ENCODE data around the gene ATP1A1.

ATP1A1 gene

GRCh38 chr1:116331523-116331922, 41.5 kb upstream of the ATP1A1 start:
- no peak overlapping the region for H3K4me2 ChIP-seq
- H3K36me3 ChIP-seq, result no peaks in the 10 kb centered on the region
- no peaks in the 10 kb centered on the region for H3K27me3 ChIP-seq
- no peak overlapping the region for H3K27ac ChIP-seq
- H3K4me3 ChIP-seq, result no peak overlapping the region
- H3K4me1 ChIP-seq, result no peaks in the 10 kb centered on the region
- no peak overlapping the region for H3K9ac ChIP-seq
- no peaks in the 10 kb centered on the region for H4K20me1 ChIP-seq
- no peak for TF ChIP-seq Cebpa-rat (IDR thresholded peaks at IDR 0.05)
- H3K9me3 ChIP-seq, result no peaks in the 10 kb centered on the region

GRCh38 chr1:116332451-116332850, 40.6 kb upstream of the ATP1A1 start:
- Histone ChIP-seq H3K36me3 (no peaks in the 10 kb centered on the region), H3K9ac (no peak overlapping the region), H3K4me2 (no peak overlapping the region), H3K4me3 (no peak overlapping the region), H4K20me1 (no peaks in the 10 kb centered on the region), H3K4me1 (no peaks in the 10 kb centered on the region), H3K9me3 (no peaks in the 10 kb centered on the region), H3K27me3 (no peaks in the 10 kb centered on the region), H3K27ac (no peak overlapping the region)
- no peak for TF ChIP-seq Cebpa-rat (IDR thresholded peaks at IDR 0.05)

- no peak for TF ChIP-seq Cebpa-rat (IDR thresholded peaks at IDR 0.05)
- no peak overlapping the region for H3K27ac ChIP-seq
- H4K20me1 ChIP-seq, result no peaks in the 10 kb centered on the region
- H3K9ac ChIP-seq, result no peak overlapping the region
- no peaks in the 10 kb centered on the region for H3K4me1 ChIP-seq
- H3K27me3 ChIP-seq, result no peaks in the 10 kb centered on the region
- H3K4me2 ChIP-seq, result no peak overlapping the region
- no peaks in the 10 kb centered on the region for H3K36me3 ChIP-seq
- H3K4me3 ChIP-seq, result no peak overlapping the region
- H3K9me3 ChIP-seq, result no peaks in the 10 kb centered on the region
These were observed 39.7 kb upstream of the ATP1A1 start for GRCh38 chr1:116333171-116334014.

- Histone ChIP-seq H3K27me3 (no peaks in the 10 kb centered on the region), H3K9ac (no peak overlapping the region), H4K20me1 (no peaks in the 10 kb centered on the region), H3K4me3 (no peak overlapping the region), H3K4me1 (no peaks in the 10 kb centered on the region), H3K36me3 (no peaks in the 10 kb centered on the region), H3K4me2 (no peak overlapping the region), H3K9me3 (no peaks in the 10 kb centered on the region), H3K27ac (no peak overlapping the region)
- no peak for TF ChIP-seq Cebpa-rat (IDR thresholded peaks at IDR 0.05)
These were observed 39.0 kb upstream of the ATP1A1 start for GRCh38 chr1:116334015-116334547.

GRCh38 chr1:116334868-116335635, 38.0 kb upstream of the ATP1A1 start:
- H3K9ac ChIP-seq, result no peak overlapping the region
- H4K20me1 ChIP-seq, result no peaks in the 10 kb centered on the region
- no peaks in the 10 kb centered on the region for H3K27me3 ChIP-seq
- no peak overlapping the region for H3K4me2 ChIP-seq
- no peaks in the 10 kb centered on the region for H3K4me1 ChIP-seq
- no peaks in the 10 kb centered on the region for H3K36me3 ChIP-seq
- H3K4me3 ChIP-seq, result no peak overlapping the region
- H3K27ac ChIP-seq, result no peak overlapping the region
- H3K9me3 ChIP-seq, result no peaks in the 10 kb centered on the region
- no peak for TF ChIP-seq Cebpa-rat (IDR thresholded peaks at IDR 0.05)

GRCh38 chr1:116335850-116336624, 37.0 kb upstream of the ATP1A1 start:
- no peak overlapping the region for H3K27ac ChIP-seq
- no peaks in the 10 kb centered on the region for H3K4me1 ChIP-seq
- no peaks in the 10 kb centered on the region for H3K9me3 ChIP-seq
- no peak for TF ChIP-seq Cebpa-rat (IDR thresholded peaks at IDR 0.05)
- H3K4me2 ChIP-seq, result no peak overlapping the region
- H3K4me3 ChIP-seq, result no peak overlapping the region
- no peaks in the 10 kb centered on the region for H4K20me1 ChIP-seq
- no peaks in the 10 kb centered on the region for H3K36me3 ChIP-seq
- no peak overlapping the region for H3K9ac ChIP-seq
- H3K27me3 ChIP-seq, result no peaks in the 10 kb centered on the region

GRCh38 chr1:116337398-116337797, 35.6 kb upstream of the ATP1A1 start:
- Histone ChIP-seq H3K9me3 (no peaks in the 10 kb centered on the region), H3K9ac (no peak overlapping the region), H4K20me1 (no peaks in the 10 kb centered on the region), H3K4me3 (no peak overlapping the region), H3K27ac (no peak overlapping the region), H3K27me3 (no peaks in the 10 kb centered on the region), H3K36me3 (no peaks in the 10 kb centered on the region), H3K4me2 (no peak overlapping the region), H3K4me1 (no peaks in the 10 kb centered on the region)
- TF ChIP-seq Cebpa-rat (IDR thresholded peaks at IDR 0.05), result no peak

- TF ChIP-seq Cebpa-rat (IDR thresholded peaks at IDR 0.05), result no peak
- H3K4me1 ChIP-seq, result no peaks in the 10 kb centered on the region
- H3K9ac ChIP-seq, result no peak overlapping the region
- no peak overlapping the region for H3K27ac ChIP-seq
- no peaks in the 10 kb centered on the region for H4K20me1 ChIP-seq
- H3K9me3 ChIP-seq, result no peaks in the 10 kb centered on the region
- H3K4me3 ChIP-seq, result no peak overlapping the region
- no peaks in the 10 kb centered on the region for H3K36me3 ChIP-seq
- H3K27me3 ChIP-seq, result no peaks in the 10 kb centered on the region
- no peak overlapping the region for H3K4me2 ChIP-seq
These were observed 34.6 kb upstream of the ATP1A1 start for GRCh38 chr1:116338400-116338799.

- no peak overlapping the region for H3K4me3 ChIP-seq
- no peaks in the 10 kb centered on the region for H3K36me3 ChIP-seq
- no peak overlapping the region for H3K9ac ChIP-seq
- H3K4me2 ChIP-seq, result no peak overlapping the region
- H3K4me1 ChIP-seq, result no peaks in the 10 kb centered on the region
- no peaks in the 10 kb centered on the region for H3K9me3 ChIP-seq
- H4K20me1 ChIP-seq, result no peaks in the 10 kb centered on the region
- H3K27ac ChIP-seq, result no peak overlapping the region
- no peaks in the 10 kb centered on the region for H3K27me3 ChIP-seq
- TF ChIP-seq Cebpa-rat (IDR thresholded peaks at IDR 0.05), result no peak
These were observed 32.4 kb upstream of the ATP1A1 start for GRCh38 chr1:116340506-116341231.
